SKM-1 treated with dmso at 0.1 percent for 144 hours (cell line): ENCODE results near the gene RRP9.
"Not testable (repeated sequence)": the region's sequence is repeated elsewhere in the genome, so short reads cannot be mapped to it uniquely, and the experiment has no call there.

Source experiments
- DNase-seq: peaks from one replicate; lab custom pipeline; 2025; ENCODE audit not compliant: unreplicated experiment; lab: John Stamatoyannopoulos, UW

Gene RRP9

GRCh38 chr3:51942603-51943450 lies 1.1 kb upstream of the RRP9 start:
- no peak for DNase-seq

GRCh38 chr3:51941463-51941797 lies 274 bp downstream of the RRP9 start:
- no peak for DNase-seq

- no peak for DNase-seq
These were observed 849 bp downstream of the RRP9 start for GRCh38 chr3:51940648-51941462.

- DNase-seq = no peak
These were observed 2.8 kb downstream of the RRP9 start for GRCh38 chr3:51938780-51939425.

GRCh38 chr3:51937611-51938450 lies 3.9 kb downstream of the RRP9 start:
- no peak for DNase-seq

GRCh38 chr3:51937014-51937413 lies 4.7 kb downstream of the RRP9 start:
- no peak for DNase-seq

GRCh38 chr3:51935886-51936755 lies 5.6 kb downstream of the RRP9 start:
- DNase-seq = no peak

- no peak for DNase-seq
These were observed 6.5 kb downstream of the RRP9 start for GRCh38 chr3:51934991-51935885.

GRCh38 chr3:51934139-51934850 lies 7.4 kb downstream of the RRP9 start:
- DNase-seq = no peak

- no peak for DNase-seq
These were observed 8.1 kb downstream of the RRP9 start for GRCh38 chr3:51933471-51934138.

GRCh38 chr3:51932471-51933370 lies 9.0 kb downstream of the RRP9 start:
- DNase-seq = no peak

- no peak for DNase-seq
These were observed 9.9 kb downstream of the RRP9 start for GRCh38 chr3:51931756-51932155.

- DNase-seq = no peak
These were observed 11.3 kb downstream of the RRP9 start for GRCh38 chr3:51930439-51930838.

- no peak for DNase-seq
These were observed 12.2 kb downstream of the RRP9 start for GRCh38 chr3:51929420-51930003.

- DNase-seq = not testable (repeated sequence)
These were observed 12.7 kb downstream of the RRP9 start for GRCh38 chr3:51928981-51929380.

- no peak for DNase-seq
These were observed 13.3 kb downstream of the RRP9 start for GRCh38 chr3:51928438-51928837.
